GM23338 (cell line): ENCODE data around the gene TMPRSS5. TPM values are rescaled to one million over a fixed set of nuclear protein-coding genes. Genes with fewer than 3 reads are reported as not detected.

ENCODE experiments used
- EZH2phosphoT487 ChIP-seq: fragments of 200-600 bp; sonication (generic); IDR thresholded peaks from one replicate; pipeline ENCODE4 v1.8.1; 2018; ENCODE audit warnings: antibody characterized with exemption; ENCODE audit not compliant: unreplicated experiment
- JUNB ChIP-seq: IDR thresholded peaks from one replicate; pipeline ENCODE4 v1.6.1; 2016; ENCODE audit warnings: antibody characterized with exemption; ENCODE audit not compliant: unreplicated experiment
- POLR2AphosphoS5 ChIP-seq: IDR thresholded peaks from 2 replicates; pipeline ENCODE4 v1.6.1; 2016; ENCODE audit warnings: antibody characterized with exemption, low read depth
- REST ChIP-seq: IDR thresholded peaks from one replicate; pipeline ENCODE4 v1.6.1; 2018; ENCODE audit warnings: antibody characterized with exemption; ENCODE audit not compliant: unreplicated experiment
- STAT1 ChIP-seq: IDR thresholded peaks from one replicate; pipeline ENCODE4 v1.6.1; 2016; ENCODE audit warnings: antibody characterized with exemption; ENCODE audit not compliant: unreplicated experiment
- ZNF114 ChIP-seq: fragments of 250-450 bp; sonication (Bioruptor Pico); IDR thresholded peaks from 2 replicates; pipeline ENCODE4 v1.5.0; 2020; ENCODE audit warnings: mild to moderate bottlenecking, moderate library complexity
- ZNF462 ChIP-seq: fragments of 250-450 bp; sonication (Bioruptor Pico); IDR thresholded peaks from 2 replicates; pipeline ENCODE4 v1.5.0; 2020; ENCODE audit warnings: mild to moderate bottlenecking, moderate library complexity
- polyA plus RNA-seq: library from polyadenylated mRNA; unstranded; fragments of >200 nt; fragmentation: Nextera tagmentation; extraction: Ambion mirVana; gene quantifications from 2 replicates; pipeline ENCODE4 v1.2.1, GENCODE V29; 2016
- total RNA-seq: library from RNA; depleted of rRNA; stranded (reverse); fragments of >200 nt; shearing (Covaris generic); gene quantifications from 2 replicates; pipeline ENCODE4 v1.2.3, GENCODE V29; 2014

Gene TMPRSS5
- total and polyA plus RNA-seq, 2 experiments from 2014 or later, result not detected

- TF ChIP-seq REST (no peak), ZNF462 (CRISPR knock-in tag) (no peak), EZH2phosphoT487 (no peak), POLR2AphosphoS5 (no peak), STAT1 (no peak), ZNF114 (CRISPR knock-in tag) (no peak), JUNB (no peak)
Observed at GRCh38 chr11:113675003-113675561, 31.0 kb downstream of the TMPRSS5 start (continued).
